Measurements from ENCODE around the gene TNIP1.

TNIP1 gene, protein sequence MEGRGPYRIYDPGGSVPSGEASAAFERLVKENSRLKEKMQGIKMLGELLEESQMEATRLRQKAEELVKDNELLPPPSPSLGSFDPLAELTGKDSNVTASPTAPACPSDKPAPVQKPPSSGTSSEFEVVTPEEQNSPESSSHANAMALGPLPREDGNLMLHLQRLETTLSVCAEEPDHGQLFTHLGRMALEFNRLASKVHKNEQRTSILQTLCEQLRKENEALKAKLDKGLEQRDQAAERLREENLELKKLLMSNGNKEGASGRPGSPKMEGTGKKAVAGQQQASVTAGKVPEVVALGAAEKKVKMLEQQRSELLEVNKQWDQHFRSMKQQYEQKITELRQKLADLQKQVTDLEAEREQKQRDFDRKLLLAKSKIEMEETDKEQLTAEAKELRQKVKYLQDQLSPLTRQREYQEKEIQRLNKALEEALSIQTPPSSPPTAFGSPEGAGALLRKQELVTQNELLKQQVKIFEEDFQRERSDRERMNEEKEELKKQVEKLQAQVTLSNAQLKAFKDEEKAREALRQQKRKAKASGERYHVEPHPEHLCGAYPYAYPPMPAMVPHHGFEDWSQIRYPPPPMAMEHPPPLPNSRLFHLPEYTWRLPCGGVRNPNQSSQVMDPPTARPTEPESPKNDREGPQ
- total RNA-seq, result 214 to 243 (median 215) reads per million in 3 donors

DNA sequence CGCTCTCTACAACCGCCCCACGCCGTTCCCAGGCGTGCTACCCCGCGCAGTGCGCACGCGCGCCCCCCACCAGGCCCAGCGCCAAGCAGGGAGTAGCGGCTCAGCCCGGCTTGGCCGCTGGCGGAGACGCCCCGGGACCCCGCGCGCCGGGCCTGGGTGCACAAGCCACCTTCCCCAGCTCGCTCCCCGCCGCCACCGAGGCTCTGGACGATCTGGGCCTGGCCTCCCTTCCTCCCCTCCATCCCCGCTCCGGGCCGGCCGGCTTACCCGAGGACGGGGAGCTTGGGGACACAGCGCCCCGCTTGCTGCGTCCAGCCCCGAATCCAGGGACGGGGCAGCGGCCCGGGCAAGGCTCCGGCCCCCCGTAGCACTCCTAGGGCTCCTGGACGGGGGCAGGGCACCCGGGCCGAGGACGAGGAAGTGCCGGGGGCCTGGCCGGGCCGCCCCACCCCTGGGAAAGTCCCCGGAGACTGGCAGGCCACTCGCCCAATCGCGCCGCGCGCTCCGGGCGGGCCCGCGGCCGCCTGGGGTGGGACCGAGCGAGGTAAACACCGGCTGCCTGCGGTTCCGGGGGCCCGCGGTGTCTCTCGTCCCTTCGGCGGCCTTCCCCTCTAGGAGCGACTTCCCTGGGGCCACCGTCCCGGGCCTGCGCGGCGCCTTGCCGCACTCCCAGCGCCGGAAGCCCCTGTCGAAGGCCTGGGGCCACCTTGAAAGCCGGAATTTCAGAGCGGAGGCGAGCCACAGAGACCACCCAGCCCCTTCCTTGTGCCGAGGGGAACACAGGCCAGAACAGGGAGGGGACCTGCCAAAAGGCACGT, at the start of gene TNIP1:
TSS of gene TNIP1 (minus strand) at position 422 of the 818 bp plus-strand sequence. CDS start 15,939 bp downstream, outside the sequence.
- Histone ChIP-seq H3K27ac (ENCODE audit: insufficient read depth, low read length, poor library complexity, severe bottlenecking) (peak within 1 kb of the TSS; percentile 99), H3K4me3 (ENCODE audit: insufficient read depth, low read depth, low read length, poor library complexity, severe bottlenecking) (peak within 1 kb of the TSS; percentile 93), H3K9me3 (ENCODE audit: control insufficient read depth, low read length) (no peaks in the 10 kb centered on the region), H3K27me3 (replicated peaks; ENCODE audit: control insufficient read depth, insufficient read depth, low read length, poor library complexity, severe bottlenecking) (no peaks in the 10 kb centered on the region), H3K4me1 (ENCODE audit: control insufficient read depth, insufficient read depth, low read length, poor library complexity, severe bottlenecking) (peaks cover 66% of the 10 kb centered on the region), H3K36me3 (ENCODE audit: control insufficient read depth, insufficient read depth, low read length) (peaks cover 13% of the 10 kb centered on the region)
- peak; percentile 91 to 92 (median 91) for DNase-seq

DNA sequence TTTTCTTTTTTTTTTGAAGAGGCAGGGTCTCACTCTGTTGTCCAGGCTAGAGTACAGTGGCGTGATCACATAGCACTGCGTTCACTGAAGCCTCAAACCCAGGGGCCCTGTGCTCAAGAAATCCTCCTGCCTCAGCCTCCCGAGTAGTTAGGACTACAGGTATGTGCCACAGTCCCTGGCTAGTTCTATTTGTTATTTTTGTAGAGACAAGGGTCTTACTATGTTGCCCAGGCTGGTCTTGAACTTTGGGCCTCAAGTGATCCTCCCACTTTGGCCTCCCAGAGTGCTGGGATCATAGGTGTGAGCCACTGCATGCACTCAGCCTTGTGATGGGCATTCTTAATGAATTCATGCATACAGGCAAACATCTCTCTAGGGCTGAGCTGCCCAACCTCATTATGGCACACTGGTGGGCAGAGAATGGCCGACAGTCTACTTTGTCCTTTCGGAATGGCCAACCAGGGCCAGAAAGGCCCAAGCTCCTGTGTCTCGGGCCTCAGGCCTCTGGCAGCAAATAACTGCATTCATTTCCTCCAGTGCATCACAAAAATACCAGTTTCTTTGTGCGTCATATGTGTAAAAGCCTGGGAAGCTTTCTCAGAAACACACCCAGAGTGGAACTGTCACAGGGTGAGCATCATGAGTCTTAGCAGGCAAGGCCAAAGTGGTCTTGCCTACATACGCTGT, 49.5 kb upstream of the TNIP1 start:
- H3K4me1 ChIP-seq (ENCODE audit: control insufficient read depth, insufficient read depth, low read length, poor library complexity, severe bottlenecking), result peaks cover 36% of the 10 kb centered on the region
- peak overlapping the region; percentile 56 for H3K27ac ChIP-seq (ENCODE audit: insufficient read depth, low read length, poor library complexity, severe bottlenecking)
- no peak for DNase-seq
- H3K27me3 ChIP-seq (replicated peaks; ENCODE audit: control insufficient read depth, insufficient read depth, low read length, poor library complexity, severe bottlenecking), result no peaks in the 10 kb centered on the region
- no peaks in the 10 kb centered on the region for H3K9me3 ChIP-seq (ENCODE audit: control insufficient read depth, low read length)
- H3K36me3 ChIP-seq (ENCODE audit: control insufficient read depth, insufficient read depth, low read length), result peaks cover 95% of the 10 kb centered on the region
- H3K4me3 ChIP-seq (ENCODE audit: insufficient read depth, low read depth, low read length, poor library complexity, severe bottlenecking), result no peak overlapping the region

DNA sequence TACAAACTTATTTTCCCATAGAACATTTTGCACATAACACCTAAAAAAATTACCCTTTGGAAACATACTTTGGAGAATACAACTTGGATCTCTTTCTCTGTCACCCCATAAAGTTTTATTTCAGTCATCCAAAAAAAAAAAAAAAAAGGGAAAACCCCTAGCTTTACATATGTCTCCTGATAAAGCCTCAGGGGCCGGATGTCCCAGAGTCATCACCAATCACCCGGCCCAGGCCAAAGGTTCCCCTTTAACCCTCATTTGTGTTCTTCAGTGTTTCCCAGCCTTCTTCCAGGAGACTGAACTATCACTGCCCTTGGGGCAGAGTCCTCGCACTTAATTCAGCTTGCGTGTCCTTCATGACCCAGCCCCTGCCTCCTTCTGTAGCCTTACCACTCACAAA, 48.0 kb upstream of the TNIP1 start:
- Histone ChIP-seq H3K9me3 (ENCODE audit: control insufficient read depth, low read length) (no peaks in the 10 kb centered on the region), H3K27ac (ENCODE audit: insufficient read depth, low read length, poor library complexity, severe bottlenecking) (peak overlapping the region; percentile 43), H3K4me3 (ENCODE audit: insufficient read depth, low read depth, low read length, poor library complexity, severe bottlenecking) (no peak overlapping the region), H3K4me1 (ENCODE audit: control insufficient read depth, insufficient read depth, low read length, poor library complexity, severe bottlenecking) (peaks cover 36% of the 10 kb centered on the region), H3K36me3 (ENCODE audit: control insufficient read depth, insufficient read depth, low read length) (peaks cover 92% of the 10 kb centered on the region), H3K27me3 (replicated peaks; ENCODE audit: control insufficient read depth, insufficient read depth, low read length, poor library complexity, severe bottlenecking) (no peaks in the 10 kb centered on the region)
- DNase-seq, result no peak

DNA sequence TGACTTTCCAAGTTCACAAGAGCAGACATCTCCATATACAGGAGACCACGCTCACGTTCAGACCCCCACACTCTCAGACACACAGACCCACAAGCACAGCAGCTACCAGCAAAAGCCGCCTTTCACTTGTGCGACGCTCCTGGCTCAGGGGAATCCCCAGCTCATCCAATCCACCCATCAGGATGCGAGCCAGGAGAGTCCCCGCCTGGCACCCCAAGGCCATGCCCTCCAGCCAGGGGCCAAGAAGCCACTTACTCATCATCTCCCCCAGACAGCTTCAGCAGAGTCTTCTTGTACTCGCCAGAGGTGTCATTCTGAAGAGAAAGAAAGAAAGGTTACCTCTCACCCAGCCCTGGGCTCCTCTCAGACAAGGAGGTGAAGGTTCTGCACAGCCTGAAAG, 47.1 kb upstream of the TNIP1 start:
- no peaks in the 10 kb centered on the region for H3K9me3 ChIP-seq (ENCODE audit: control insufficient read depth, low read length)
- no peaks in the 10 kb centered on the region for H3K27me3 ChIP-seq (replicated peaks; ENCODE audit: control insufficient read depth, insufficient read depth, low read length, poor library complexity, severe bottlenecking)
- no peak for DNase-seq
- H3K4me3 ChIP-seq (ENCODE audit: insufficient read depth, low read depth, low read length, poor library complexity, severe bottlenecking), result no peak overlapping the region
- H3K36me3 ChIP-seq (ENCODE audit: control insufficient read depth, insufficient read depth, low read length), result peaks cover 92% of the 10 kb centered on the region
- peaks cover 31% of the 10 kb centered on the region for H3K4me1 ChIP-seq (ENCODE audit: control insufficient read depth, insufficient read depth, low read length, poor library complexity, severe bottlenecking)
- no peak overlapping the region for H3K27ac ChIP-seq (ENCODE audit: insufficient read depth, low read length, poor library complexity, severe bottlenecking)

DNA sequence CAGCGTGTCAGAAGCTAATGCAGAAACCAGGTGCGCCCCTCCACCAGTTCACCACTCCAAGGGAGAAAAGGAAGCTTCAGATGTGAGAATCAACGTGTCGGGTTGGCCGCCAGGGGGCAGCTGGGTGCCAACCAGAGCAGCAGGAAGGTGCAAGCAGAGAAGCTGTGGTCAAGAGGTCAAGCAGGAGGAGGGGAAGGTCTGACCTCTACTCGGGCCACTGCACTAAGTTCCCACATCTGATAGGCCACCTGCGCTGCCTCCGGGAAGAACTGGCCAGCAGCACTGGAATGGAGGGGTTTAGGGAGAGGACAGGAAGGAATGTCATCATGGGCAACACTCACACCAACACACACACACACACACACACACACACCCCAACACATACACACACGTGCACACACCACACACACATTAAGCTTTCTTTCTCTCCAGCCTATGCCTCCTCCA, 45.4 kb upstream of the TNIP1 start:
- peak overlapping the region; percentile 62 for H3K27ac ChIP-seq (ENCODE audit: insufficient read depth, low read length, poor library complexity, severe bottlenecking)
- H3K27me3 ChIP-seq (replicated peaks; ENCODE audit: control insufficient read depth, insufficient read depth, low read length, poor library complexity, severe bottlenecking), result no peaks in the 10 kb centered on the region
- peak; percentile 39 to 58 (median 40) for DNase-seq
- H3K4me3 ChIP-seq (ENCODE audit: insufficient read depth, low read depth, low read length, poor library complexity, severe bottlenecking), result no peak overlapping the region
- no peaks in the 10 kb centered on the region for H3K9me3 ChIP-seq (ENCODE audit: control insufficient read depth, low read length)
- peaks cover 92% of the 10 kb centered on the region for H3K36me3 ChIP-seq (ENCODE audit: control insufficient read depth, insufficient read depth, low read length)
- peaks cover 15% of the 10 kb centered on the region for H3K4me1 ChIP-seq (ENCODE audit: control insufficient read depth, insufficient read depth, low read length, poor library complexity, severe bottlenecking)

DNA sequence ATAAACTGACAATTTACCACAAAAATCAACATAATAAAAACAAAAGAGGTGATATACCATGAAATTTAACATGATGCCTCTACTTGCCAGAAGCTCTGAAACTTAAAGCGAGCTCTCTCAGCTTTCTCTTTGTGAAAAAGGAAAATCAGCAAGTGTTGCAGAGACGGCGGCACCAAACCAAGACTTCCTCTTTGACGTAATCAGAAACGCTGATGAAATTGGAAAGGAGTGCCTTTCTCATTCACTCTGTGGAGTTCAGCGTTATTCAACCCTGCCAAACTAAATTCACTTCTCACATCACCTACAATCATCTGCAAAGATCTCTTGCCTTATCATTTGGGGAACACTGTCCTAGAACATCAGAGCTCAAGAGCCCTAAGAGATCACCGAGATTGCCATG, 44.6 kb upstream of the TNIP1 start:
- Histone ChIP-seq H3K36me3 (ENCODE audit: control insufficient read depth, insufficient read depth, low read length) (peaks cover 92% of the 10 kb centered on the region), H3K4me3 (ENCODE audit: insufficient read depth, low read depth, low read length, poor library complexity, severe bottlenecking) (no peak overlapping the region), H3K27ac (ENCODE audit: insufficient read depth, low read length, poor library complexity, severe bottlenecking) (peak overlapping the region; percentile 62), H3K9me3 (ENCODE audit: control insufficient read depth, low read length) (no peaks in the 10 kb centered on the region), H3K27me3 (replicated peaks; ENCODE audit: control insufficient read depth, insufficient read depth, low read length, poor library complexity, severe bottlenecking) (no peaks in the 10 kb centered on the region), H3K4me1 (ENCODE audit: control insufficient read depth, insufficient read depth, low read length, poor library complexity, severe bottlenecking) (peaks cover 11% of the 10 kb centered on the region)
- DNase-seq, result no peak

DNA sequence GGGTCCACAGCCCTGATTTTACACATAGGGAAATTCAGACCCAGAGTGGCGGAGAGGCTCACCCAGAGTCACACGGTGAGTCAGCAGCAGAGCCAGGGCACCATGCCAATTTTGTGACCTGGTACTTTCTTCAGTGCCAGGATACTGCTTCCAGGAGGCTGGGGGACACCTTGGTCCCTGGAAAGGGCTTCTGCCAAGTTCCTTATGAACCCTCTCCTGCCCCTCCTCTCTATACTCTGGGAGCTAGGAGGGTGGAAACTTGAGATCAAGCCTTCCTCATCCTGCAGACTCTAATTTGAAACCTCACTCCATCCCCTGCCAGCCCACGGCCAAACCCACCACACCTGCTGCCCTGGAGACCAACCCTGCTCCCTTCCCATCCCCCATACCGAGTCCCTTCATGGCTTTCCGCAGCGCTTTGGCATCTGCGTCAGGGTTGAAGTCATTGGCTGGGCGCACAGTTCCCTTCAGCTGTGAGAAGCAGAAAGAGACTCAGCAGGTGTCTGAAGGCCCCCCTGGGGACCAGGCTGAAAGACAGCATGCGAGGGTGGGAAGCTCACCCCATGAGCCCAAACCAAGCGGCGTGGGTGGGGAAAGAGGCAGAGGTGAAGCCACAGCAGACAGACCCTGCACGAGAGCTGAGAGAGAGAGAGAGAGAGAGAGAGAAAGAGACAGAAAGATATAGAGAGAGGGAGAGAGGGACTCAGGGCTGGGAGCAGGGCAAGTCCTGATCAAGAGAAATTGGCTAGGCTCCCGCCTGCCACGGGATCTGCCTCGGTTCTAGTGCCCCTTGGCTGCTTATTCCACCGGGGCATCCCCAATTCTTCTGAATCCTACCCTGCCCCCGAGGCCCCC, 43.3 kb upstream of the TNIP1 start:
- Histone ChIP-seq H3K9me3 (ENCODE audit: control insufficient read depth, low read length) (no peaks in the 10 kb centered on the region), H3K4me3 (ENCODE audit: insufficient read depth, low read depth, low read length, poor library complexity, severe bottlenecking) (no peak overlapping the region), H3K4me1 (ENCODE audit: control insufficient read depth, insufficient read depth, low read length, poor library complexity, severe bottlenecking) (peaks cover 11% of the 10 kb centered on the region), H3K27me3 (replicated peaks; ENCODE audit: control insufficient read depth, insufficient read depth, low read length, poor library complexity, severe bottlenecking) (no peaks in the 10 kb centered on the region), H3K27ac (ENCODE audit: insufficient read depth, low read length, poor library complexity, severe bottlenecking) (peak overlapping the region; percentile 42), H3K36me3 (ENCODE audit: control insufficient read depth, insufficient read depth, low read length) (peaks cover 92% of the 10 kb centered on the region)
- no peak for DNase-seq

DNA sequence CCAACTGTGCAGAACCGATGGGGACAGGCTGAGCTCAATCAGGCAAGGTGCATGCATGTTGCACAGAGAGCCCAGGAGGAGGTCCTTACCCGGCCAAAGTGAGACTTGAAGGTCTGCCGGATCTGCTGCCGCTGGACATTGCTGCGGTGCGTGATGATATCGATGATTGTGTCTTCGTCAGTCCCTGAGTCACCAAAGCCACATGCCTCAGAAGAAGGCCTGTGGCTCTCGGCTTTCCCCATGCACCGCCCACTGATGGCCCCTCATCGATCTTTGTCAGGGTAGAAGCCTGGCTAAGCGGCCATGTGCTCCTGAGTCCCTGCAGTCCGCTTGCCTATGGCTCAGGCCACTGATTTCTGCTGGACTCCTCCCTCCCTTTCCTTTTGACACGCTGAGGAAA, 42.0 kb upstream of the TNIP1 start:
- peak overlapping the region; percentile 42 for H3K27ac ChIP-seq (ENCODE audit: insufficient read depth, low read length, poor library complexity, severe bottlenecking)

DNA sequence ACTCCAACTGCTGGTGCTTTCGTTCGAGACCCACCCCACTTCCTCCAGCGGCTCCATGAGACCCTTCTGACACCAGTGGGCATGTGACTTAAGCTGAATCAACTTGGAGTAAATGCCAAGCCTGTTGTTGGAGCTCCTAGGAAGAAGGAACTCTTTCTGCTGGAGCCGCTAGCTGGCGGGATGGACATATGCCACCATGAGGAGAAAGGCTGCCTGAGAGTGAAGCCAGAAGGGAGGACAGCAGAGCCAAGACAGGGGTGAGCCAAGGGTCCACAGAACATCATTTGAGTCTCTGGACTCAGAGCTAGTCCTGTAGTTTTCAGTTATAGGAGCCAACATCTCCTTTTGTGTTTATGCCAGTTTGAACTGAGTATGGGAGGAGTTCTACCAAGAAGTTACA, 40.8 kb upstream of the TNIP1 start:
- H3K9me3 ChIP-seq (ENCODE audit: control insufficient read depth, low read length), result no peaks in the 10 kb centered on the region
- no peak overlapping the region for H3K4me3 ChIP-seq (ENCODE audit: insufficient read depth, low read depth, low read length, poor library complexity, severe bottlenecking)
- peak overlapping the region; percentile 4 for H3K27ac ChIP-seq (ENCODE audit: insufficient read depth, low read length, poor library complexity, severe bottlenecking)
- no peaks in the 10 kb centered on the region for H3K27me3 ChIP-seq (replicated peaks; ENCODE audit: control insufficient read depth, insufficient read depth, low read length, poor library complexity, severe bottlenecking)
- H3K36me3 ChIP-seq (ENCODE audit: control insufficient read depth, insufficient read depth, low read length), result peaks cover 93% of the 10 kb centered on the region
- no peak for DNase-seq
- peaks cover 11% of the 10 kb centered on the region for H3K4me1 ChIP-seq (ENCODE audit: control insufficient read depth, insufficient read depth, low read length, poor library complexity, severe bottlenecking)

More for the DNA sequence above, 42.0 kb upstream of the TNIP1 start:
- Histone ChIP-seq H3K27me3 (replicated peaks; ENCODE audit: control insufficient read depth, insufficient read depth, low read length, poor library complexity, severe bottlenecking) (no peaks in the 10 kb centered on the region), H3K4me3 (ENCODE audit: insufficient read depth, low read depth, low read length, poor library complexity, severe bottlenecking) (no peak overlapping the region), H3K4me1 (ENCODE audit: control insufficient read depth, insufficient read depth, low read length, poor library complexity, severe bottlenecking) (peaks cover 11% of the 10 kb centered on the region), H3K36me3 (ENCODE audit: control insufficient read depth, insufficient read depth, low read length) (peaks cover 92% of the 10 kb centered on the region), H3K9me3 (ENCODE audit: control insufficient read depth, low read length) (no peaks in the 10 kb centered on the region)
- DNase-seq, result no peak

All from effector memory CD4-positive, alpha-beta T cell (primary cell).